Stromal cell of bone marrow (primary cell): Measurements from ENCODE around the gene NUMB.

Experiments used
- DNase-seq: peaks from one replicate; pipeline ENCODE4 v3.0.0-alpha.2; 2012; ENCODE audit warnings: low read depth

NUMB gene

GRCh38 chr14:73232984-73233383, 225.4 kb downstream of the NUMB start:
- DNase-seq, result no peak

DNA sequence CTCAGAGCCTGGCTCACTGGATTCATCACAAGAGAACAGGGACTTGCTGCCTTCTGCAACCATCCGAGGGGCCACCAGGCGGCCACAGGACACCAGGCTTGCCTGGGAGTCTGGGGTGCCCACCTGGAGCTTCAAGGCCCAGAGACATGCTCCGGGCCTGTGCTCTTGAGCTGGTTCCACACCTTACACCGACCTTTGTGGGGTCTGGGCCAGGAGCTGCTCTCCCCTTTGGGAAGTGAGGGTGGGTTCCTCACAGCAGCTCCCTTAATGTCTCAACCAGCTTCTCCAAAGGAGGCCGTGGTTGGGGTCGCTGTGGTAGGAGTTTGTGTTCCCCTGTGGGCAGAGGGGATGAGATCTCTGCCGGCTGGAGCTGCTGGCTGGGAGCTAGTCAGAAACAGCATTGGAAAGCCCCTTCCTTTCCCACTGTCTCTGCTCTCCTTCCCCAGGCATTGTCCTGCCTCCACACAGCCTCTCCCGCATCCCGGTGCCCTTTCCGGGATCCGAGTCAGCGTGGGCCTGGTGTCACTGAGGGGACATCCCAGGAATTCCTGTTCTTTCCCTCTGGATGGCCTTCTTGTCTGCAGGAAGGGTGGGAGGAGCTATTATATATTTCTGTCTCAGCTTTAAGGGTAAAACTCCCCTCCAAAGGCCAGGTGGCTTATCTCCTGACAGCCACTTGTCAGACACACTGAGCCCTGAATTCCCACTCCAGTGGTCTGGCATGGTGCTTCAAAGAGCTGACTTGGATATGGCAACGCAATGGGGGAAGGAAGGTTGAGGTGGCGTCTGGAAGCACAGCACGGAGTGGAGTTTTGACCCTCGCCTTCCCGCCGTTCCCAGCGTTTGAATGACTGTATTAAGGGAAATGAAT, 226.1 kb downstream of the NUMB start:
- DNase-seq, result no peak

DNA sequence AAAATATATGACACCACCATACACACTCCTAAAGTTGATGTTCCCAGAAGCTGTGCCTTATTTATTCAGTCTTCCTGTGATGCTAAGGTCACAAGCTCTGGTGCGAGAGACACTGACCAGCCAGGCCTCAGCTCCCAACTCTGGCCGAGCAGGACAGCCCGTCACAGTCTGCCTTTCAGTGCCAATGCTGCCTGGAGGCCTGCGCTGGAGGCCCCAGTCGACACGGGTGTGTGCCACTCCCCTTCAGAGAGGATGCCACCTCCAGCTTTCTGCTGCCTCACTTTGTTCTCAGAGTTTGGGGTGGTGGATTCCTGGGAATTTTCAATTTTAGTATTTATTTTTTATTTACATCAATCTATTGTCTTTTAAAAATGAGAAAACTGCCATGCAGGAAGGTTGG, 228.3 kb downstream of the NUMB start:
- no peak for DNase-seq

- DNase-seq, result no peak
These were observed 230.2 kb downstream of the NUMB start for GRCh38 chr14:73227812-73228781.

- no peak for DNase-seq
These were observed 232.8 kb downstream of the NUMB start for GRCh38 chr14:73225496-73225895.
